Measurements from ENCODE around the gene RBM47. TPM values are rescaled to one million over a fixed set of nuclear protein-coding genes. Genes with fewer than 3 reads are reported as not detected.
A peak's percentile ranks its signal among the peaks of the same experiment; 100 is the strongest.
"Not testable (repeated sequence)": the region's sequence is repeated elsewhere in the genome, so short reads cannot be mapped to it uniquely, and the experiment has no call there.

The RBM47 gene
- total RNA-seq, 1 experiment from 2014 or later, result 70.3 TPM

DNA sequence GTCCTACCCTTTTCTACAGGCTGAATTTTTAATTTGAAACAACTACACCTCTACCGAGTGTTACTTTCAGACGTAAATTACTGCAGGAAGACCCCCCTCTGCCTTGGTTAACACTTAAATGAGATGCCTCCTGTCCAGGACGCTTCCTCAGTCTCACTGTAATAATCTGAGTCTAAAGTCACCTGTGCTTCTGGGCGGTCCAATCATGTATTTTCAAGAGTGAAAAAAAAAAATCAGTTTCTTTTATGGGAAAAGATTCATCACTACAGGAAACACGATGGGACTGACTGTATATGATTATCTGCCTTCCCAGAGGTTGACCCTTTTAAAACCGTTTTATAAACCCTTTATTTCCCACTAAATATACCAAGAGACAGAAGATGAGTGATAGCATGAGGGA lies 776 bp downstream of the RBM47 start:
- no peak overlapping the region for H2BK12ac ChIP-seq (ENCODE audit: insufficient read length, low read depth, low read length)
- H3K27ac ChIP-seq (ENCODE audit: insufficient read length, low read depth, low read length), result peak overlapping the region; percentile 85
- peak overlapping the region; percentile 73 to 91 for H3K4me3 Mint-ChIP-seq
- H2BK5ac ChIP-seq (ENCODE audit: insufficient read length, low read length), result no peak overlapping the region
- peak overlapping the region; percentile 69 for H3K4me2 ChIP-seq (ENCODE audit: insufficient read depth, insufficient read length, low read length)
- H3K9me3 Mint-ChIP-seq, result no peaks in the 10 kb centered on the region
- H4K91ac ChIP-seq (ENCODE audit: insufficient read length, low read depth, low read length), result no peak overlapping the region
- H3T11ph ChIP-seq (ENCODE audit: low read length), result no peak overlapping the region
- peaks cover 53 to 55% of the 10 kb centered on the region in 2 experiments for H3K4me1 Mint-ChIP-seq
- peaks cover 36% of the 10 kb centered on the region; the same call in 1 of the 2 replicates for H3K79me2 ChIP-seq (ENCODE audit: insufficient read depth, low read length)
- H2AFZ ChIP-seq (ENCODE audit: low read length), result no peak overlapping the region
- H3K4ac ChIP-seq (ENCODE audit: low read depth, low read length), result no peak overlapping the region
- no peak for DNase-seq
- H2AK5ac ChIP-seq (ENCODE audit: insufficient read length, low read length), result no peak overlapping the region
- no peak overlapping the region for H3K56ac ChIP-seq (ENCODE audit: insufficient read length, low read depth, low read length)
- H4K20me1 ChIP-seq (ENCODE audit: control insufficient read depth, insufficient read depth, insufficient read length), result no peaks in the 10 kb centered on the region
- H3K79me1 ChIP-seq (ENCODE audit: insufficient read depth, low read depth, low read length, poor library complexity, severe bottlenecking), result peaks cover 3% of the 10 kb centered on the region
- H3K14ac ChIP-seq (ENCODE audit: insufficient read depth, low read length), result no peak overlapping the region
- H3K9ac ChIP-seq (ENCODE audit: extremely low read depth, insufficient read length, low read length), result peak overlapping the region; percentile 59
- H3K27me3 Mint-ChIP-seq (ENCODE audit: low read depth), result no peaks in the 10 kb centered on the region
- H4K5ac ChIP-seq (ENCODE audit: insufficient read length, low read depth, low read length), result no peak overlapping the region
- H3K23me2 ChIP-seq (ENCODE audit: insufficient read length, low read depth, low read length, poor library complexity, severe bottlenecking), result peaks cover 13% of the 10 kb centered on the region
- no peak overlapping the region for H3K18ac ChIP-seq (ENCODE audit: insufficient read length, low read depth, low read length)
- H3K4me1 ChIP-seq (ENCODE audit: insufficient read depth, low read length), result peaks cover 14% of the 10 kb centered on the region; the same call in 1 of the 2 replicates
- peak overlapping the region; percentile 20 to 95 (median 89) for H3K27ac Mint-ChIP-seq
- H2BK20ac ChIP-seq (ENCODE audit: low read depth, low read length, poor library complexity, severe bottlenecking), result no peak overlapping the region
- no peak overlapping the region for H3K23ac ChIP-seq (ENCODE audit: insufficient read length, low read depth, low read length)
- no peaks in the 10 kb centered on the region for H3K27me3 ChIP-seq (ENCODE audit: insufficient read depth, low read length)
- H4K8ac ChIP-seq (replicated peaks; ENCODE audit: insufficient read length, low read depth, low read length), result no peak overlapping the region
- no peak overlapping the region for H2BK120ac ChIP-seq (ENCODE audit: low read depth, low read length, poor library complexity, severe bottlenecking)
- TF ChIP-seq, protein P1, sequence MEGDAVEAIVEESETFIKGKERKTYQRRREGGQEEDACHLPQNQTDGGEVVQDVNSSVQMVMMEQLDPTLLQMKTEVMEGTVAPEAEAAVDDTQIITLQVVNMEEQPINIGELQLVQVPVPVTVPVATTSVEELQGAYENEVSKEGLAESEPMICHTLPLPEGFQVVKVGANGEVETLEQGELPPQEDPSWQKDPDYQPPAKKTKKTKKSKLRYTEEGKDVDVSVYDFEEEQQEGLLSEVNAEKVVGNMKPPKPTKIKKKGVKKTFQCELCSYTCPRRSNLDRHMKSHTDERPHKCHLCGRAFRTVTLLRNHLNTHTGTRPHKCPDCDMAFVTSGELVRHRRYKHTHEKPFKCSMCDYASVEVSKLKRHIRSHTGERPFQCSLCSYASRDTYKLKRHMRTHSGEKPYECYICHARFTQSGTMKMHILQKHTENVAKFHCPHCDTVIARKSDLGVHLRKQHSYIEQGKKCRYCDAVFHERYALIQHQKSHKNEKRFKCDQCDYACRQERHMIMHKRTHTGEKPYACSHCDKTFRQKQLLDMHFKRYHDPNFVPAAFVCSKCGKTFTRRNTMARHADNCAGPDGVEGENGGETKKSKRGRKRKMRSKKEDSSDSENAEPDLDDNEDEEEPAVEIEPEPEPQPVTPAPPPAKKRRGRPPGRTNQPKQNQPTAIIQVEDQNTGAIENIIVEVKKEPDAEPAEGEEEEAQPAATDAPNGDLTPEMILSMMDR (conservative IDR thresholded peaks at IDR 0.05), result no peak
- H2BK15ac ChIP-seq (ENCODE audit: low read depth, low read length), result no peak overlapping the region
- WGBS (ENCODE audit: extremely low coverage, insufficient read length, low lambda C conversion rate), result no CpG with 5 or more reads among the region's 6 CpGs
- H3K9me3 ChIP-seq (ENCODE audit: control insufficient read depth, low read depth, low read length), result no peaks in the 10 kb centered on the region
- H3K36me3 Mint-ChIP-seq (ENCODE audit: insufficient read depth in 1 of 3, low read depth in 3 of 3), result peaks cover 4 to 22% (median 6%) of the 10 kb centered on the region in 3 experiments; a peak in 4 of 7 replicates

DNA sequence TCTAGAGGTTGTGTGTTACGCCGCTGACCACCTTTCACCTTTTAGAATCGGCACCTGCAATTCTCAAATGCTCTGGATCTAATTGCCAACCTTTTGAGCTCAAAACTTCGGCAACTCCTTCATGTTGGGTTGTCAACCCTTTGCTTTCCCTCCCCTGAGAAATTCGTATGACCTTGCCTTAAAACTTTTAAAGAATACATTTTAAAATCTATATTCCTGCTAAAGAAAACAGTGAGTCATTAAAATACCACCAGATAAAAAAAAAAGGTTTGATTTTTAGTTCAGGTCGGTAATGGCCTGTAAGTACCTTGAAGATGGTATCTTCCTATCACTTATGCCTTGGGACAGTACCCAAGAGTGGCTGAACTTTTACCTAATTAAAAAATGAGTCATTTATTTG lies 1.3 kb downstream of the RBM47 start:
- not testable (repeated sequence) for H3T11ph ChIP-seq (ENCODE audit: low read length); H2BK12ac ChIP-seq (ENCODE audit: insufficient read length, low read depth, low read length); H4K20me1 ChIP-seq (ENCODE audit: control insufficient read depth, insufficient read depth, insufficient read length); H2BK5ac ChIP-seq (ENCODE audit: insufficient read length, low read length); H4K8ac ChIP-seq (replicated peaks; ENCODE audit: insufficient read length, low read depth, low read length); H3K23ac ChIP-seq (ENCODE audit: insufficient read length, low read depth, low read length); H3K27ac ChIP-seq (ENCODE audit: insufficient read length, low read depth, low read length); H3K56ac ChIP-seq (ENCODE audit: insufficient read length, low read depth, low read length); H2AFZ ChIP-seq (ENCODE audit: low read length); H3K9me3 Mint-ChIP-seq; H3K9me3 ChIP-seq (ENCODE audit: control insufficient read depth, low read depth, low read length); H2BK120ac ChIP-seq (ENCODE audit: low read depth, low read length, poor library complexity, severe bottlenecking); DNase-seq; H4K91ac ChIP-seq (ENCODE audit: insufficient read length, low read depth, low read length); H3K14ac ChIP-seq (ENCODE audit: insufficient read depth, low read length); H3K18ac ChIP-seq (ENCODE audit: insufficient read length, low read depth, low read length); H2BK15ac ChIP-seq (ENCODE audit: low read depth, low read length); H3K4ac ChIP-seq (ENCODE audit: low read depth, low read length); H3K27me3 Mint-ChIP-seq (ENCODE audit: low read depth); H4K5ac ChIP-seq (ENCODE audit: insufficient read length, low read depth, low read length); H3K79me1 ChIP-seq (ENCODE audit: insufficient read depth, low read depth, low read length, poor library complexity, severe bottlenecking); H2BK20ac ChIP-seq (ENCODE audit: low read depth, low read length, poor library complexity, severe bottlenecking); H3K27me3 ChIP-seq (ENCODE audit: insufficient read depth, low read length); H2AK5ac ChIP-seq (ENCODE audit: insufficient read length, low read length)
- Mint-ChIP-seq H3K27ac (peak overlapping the region; percentile 68 to 95 (median 76); a peak in 5 of 7 replicates), H3K4me3 (peak overlapping the region; percentile 73 to 91), H3K4me1 (peaks cover 55 to 57% of the 10 kb centered on the region in 2 experiments), H3K36me3 (ENCODE audit: insufficient read depth in 1 of 3, low read depth in 3 of 3) (peaks cover 4 to 22% (median 8%) of the 10 kb centered on the region in 3 experiments; a peak in 4 of 7 replicates)
- Histone ChIP-seq H3K9ac (ENCODE audit: extremely low read depth, insufficient read length, low read length) (peak overlapping the region; percentile 70), H3K4me1 (ENCODE audit: insufficient read depth, low read length) (peaks cover 14% of the 10 kb centered on the region; the same call in 1 of the 2 replicates), H3K23me2 (ENCODE audit: insufficient read length, low read depth, low read length, poor library complexity, severe bottlenecking) (peaks cover 13% of the 10 kb centered on the region), H3K79me2 (ENCODE audit: insufficient read depth, low read length) (peaks cover 38% of the 10 kb centered on the region; the same call in 1 of the 2 replicates), H3K4me2 (ENCODE audit: insufficient read depth, insufficient read length, low read length) (peak overlapping the region; percentile 69)
- no CpG with 5 or more reads among the region's 6 CpGs for WGBS (ENCODE audit: extremely low coverage, insufficient read length, low lambda C conversion rate)

Data from H9 (cell line).